Activated effector memory CD4-positive, alpha-beta T cell treated with anti-CD3 and anti-CD28 coated beads, Interleukin-2, amount 50 U/mL, for 16 hours (primary cell): ENCODE data around the gene CTTNBP2NL.
"Not testable (repeated sequence)": the region's sequence is repeated elsewhere in the genome, so short reads cannot be mapped to it uniquely, and the experiment has no call there.

Experiments
- DNase-seq: peaks from one replicate; pipeline ENCODE4 v3.0.0-alpha.2; 2020

Gene CTTNBP2NL

DNA sequence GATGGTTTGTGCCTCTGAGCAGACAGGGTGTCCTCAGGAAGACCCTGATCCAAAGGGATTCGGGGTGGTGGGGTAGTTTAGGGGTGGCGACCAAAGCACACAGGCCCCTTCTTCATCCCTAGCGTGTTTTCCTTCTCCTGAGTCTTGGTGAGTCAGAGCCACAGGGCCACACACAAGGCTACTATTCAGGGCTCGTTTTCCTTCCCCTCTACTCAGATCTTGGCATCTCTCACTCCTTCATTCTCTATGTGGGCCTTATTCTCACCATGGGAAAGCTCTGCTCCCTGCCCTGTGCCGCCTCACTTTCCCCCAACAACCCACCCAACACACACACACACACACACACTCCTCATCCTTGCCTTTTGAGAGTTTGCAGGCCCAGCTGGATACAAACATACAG, 69.1 kb downstream of the CTTNBP2NL start:
- DNase-seq: no peak

DNA sequence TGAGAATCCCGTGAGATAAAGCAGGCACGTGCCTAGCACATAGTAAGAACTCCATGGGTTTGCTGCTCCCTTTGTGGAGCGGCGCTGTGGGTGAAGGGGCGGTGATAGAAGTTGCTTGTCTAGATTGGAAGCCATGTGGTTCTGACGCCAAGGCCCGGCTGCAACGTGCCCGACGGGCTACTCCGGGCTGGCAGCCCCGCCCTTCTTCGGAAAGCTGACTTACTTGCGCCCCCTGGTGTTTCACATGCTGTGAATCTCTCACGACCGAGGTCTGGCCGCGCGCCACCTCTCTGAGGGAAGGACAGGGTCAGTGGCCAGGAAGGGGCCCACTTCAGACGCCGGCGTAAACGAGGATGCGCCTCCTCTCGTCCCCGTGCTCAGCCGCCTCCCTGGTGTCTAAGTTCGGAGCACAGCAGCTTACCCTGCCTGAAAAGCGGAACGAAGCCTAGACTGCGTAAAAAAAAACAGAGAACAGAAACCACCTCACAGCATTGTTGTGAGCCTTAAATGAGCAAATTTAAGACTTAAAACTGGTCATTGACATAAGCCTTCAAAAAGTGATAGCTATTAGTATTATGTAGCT, 70.2 kb downstream of the CTTNBP2NL start:
- DNase-seq: peak; percentile 94

DNA sequence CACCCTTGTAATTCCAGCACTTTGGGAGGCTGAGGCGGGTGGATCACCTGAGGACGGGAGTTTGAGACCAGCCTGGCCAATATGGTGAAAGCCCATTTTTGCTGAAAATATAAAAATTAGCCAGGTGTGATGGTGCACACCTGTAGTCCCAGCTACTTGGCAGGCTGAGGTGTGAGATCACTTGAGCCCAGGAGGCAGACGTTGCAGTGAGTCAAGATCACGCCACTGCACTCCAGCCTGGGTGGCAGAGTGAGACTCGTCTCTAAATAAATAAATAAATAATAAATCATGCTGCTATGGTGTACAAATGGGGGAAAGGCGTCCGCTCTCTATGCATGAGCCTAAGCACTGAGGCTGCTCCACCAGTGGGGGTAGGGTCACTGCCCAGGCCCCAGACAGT, 74.3 kb downstream of the CTTNBP2NL start:
- not testable (repeated sequence) for DNase-seq

DNA sequence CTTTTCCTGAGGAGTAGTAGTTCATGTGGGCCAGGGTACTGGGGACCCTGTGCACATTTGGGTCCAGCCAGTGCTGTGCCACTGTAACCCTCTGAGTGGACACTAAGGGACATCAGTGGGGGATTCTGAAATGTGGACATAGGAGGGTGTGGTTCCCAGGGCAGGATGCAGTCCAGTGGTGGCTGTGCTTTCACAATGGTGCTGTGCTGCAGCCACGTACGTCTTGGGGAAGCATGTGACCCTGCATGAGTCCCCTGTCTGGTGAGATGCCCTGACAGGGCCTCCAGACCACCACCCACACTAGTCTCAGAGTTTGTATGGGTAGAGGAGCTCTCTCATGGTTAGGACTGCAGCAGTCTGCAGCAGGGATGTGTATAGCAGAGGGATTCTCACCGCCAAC, 75.0 kb downstream of the CTTNBP2NL start:
- no peak for DNase-seq

DNA sequence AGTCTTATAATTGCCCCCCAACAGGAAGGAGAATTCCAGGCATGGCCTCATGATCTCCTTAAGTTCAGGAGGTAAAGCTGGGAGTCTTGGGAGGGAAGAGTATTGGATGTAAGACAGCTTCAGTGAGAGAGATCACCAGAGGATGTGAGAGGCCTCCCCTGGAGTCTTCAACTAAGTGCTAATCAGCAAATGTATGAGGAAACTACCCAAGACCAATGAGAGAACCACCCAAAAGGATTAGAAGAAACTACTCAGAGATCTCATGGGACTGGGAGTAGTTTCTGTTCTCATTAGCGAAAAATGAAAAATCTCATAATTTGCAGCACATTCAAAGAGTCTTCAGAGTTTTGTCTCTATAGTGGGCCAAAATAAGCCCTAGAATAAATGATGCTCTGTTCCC, 76.1 kb downstream of the CTTNBP2NL start:
- DNase-seq: no peak

DNA sequence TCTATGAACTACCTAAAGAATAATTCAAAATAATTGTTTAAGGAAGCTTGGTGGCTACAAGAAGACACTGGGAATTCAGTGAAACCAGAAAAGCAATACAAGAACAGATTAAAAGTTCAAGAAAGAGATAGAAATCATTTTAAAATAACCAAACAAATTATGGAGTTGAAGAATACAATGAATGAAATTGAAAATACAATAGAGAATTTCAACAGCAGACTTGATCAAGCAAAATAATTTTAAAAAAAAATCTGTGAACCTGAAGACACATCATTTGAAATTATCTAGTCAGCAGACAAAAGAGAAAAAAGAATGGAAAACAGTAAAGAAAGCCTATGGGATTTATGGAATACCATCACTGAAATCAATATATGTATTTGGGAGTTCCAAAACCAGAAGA, 81.5 kb downstream of the CTTNBP2NL start:
- no peak for DNase-seq

DNA sequence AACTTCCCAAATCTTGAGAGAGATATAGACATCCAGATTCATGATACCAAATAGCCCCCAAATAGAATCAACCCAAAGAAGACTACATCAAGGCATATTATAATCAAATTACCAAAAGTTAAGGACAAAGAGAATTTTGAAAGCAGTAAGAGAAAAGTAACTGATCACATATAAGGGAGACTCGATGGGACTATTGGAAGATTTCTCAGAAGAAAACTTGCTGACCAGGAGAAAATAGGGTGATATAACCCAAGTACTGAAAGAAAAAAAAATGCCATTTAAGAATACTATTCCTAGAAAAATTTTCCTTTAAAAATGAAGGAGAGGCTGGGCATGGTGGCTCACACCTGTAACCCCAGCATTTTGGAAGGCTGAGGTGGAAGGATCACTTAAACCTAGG, 82.3 kb downstream of the CTTNBP2NL start:
- DNase-seq: no peak

DNA sequence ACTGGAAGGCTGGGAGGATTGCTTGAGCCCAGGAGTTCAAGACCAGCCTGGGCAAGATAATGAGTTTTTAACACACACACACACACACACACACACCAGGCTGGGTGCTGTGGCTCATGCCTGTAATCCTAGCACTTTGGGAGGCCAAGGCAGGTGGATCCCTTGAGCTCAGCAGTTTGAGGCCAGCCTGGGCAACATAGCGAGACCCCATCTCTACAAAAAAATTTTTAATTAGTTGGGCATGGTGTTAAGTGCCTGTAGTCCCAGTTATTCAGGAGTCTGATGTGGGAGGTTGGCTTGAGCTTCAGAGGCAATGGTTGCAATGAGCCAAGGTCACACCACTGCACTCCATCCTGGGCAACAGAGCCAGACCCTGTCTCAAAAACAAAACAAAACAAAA, 90.0 kb downstream of the CTTNBP2NL start:
- DNase-seq: not testable (repeated sequence)

DNA sequence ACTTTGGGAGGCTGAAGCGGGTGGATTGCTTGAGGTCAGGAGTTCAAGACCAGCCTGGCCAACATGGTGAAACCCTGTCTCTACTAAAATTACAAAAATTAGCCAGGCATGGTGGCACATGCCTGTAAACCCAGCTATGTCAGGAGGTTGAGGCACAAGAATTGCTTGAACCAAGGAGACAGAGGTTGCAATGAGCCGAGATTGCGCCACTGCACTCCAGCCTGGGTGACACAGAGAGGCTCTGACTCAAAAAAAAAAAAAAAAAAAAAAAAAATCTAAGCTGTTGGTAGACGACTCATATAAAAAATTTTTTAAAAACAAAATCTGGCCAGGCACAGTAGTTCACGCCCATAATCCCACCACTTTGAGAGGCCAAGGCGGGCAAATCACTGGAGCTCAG, 91.7 kb downstream of the CTTNBP2NL start:
- DNase-seq: not testable (repeated sequence)

DNA sequence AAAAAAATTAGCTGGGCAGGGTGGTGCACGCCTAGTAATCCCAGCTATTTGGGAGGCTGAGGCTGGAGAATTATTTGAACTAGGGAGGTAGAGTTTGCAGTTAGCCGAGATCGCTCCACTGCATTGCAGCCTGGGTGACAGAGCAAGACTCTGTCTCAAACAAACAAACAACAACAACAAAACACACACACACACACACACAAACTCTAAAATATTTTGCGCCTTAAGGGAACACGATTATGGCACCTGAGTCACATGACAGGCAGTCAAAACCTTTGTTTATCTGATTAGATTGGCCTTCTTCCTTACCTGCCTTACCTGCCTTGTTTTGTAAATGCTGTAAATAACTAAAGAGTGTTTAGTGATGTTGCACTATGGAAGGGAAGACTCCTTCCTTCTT, 92.1 kb downstream of the CTTNBP2NL start:
- no peak for DNase-seq

DNA sequence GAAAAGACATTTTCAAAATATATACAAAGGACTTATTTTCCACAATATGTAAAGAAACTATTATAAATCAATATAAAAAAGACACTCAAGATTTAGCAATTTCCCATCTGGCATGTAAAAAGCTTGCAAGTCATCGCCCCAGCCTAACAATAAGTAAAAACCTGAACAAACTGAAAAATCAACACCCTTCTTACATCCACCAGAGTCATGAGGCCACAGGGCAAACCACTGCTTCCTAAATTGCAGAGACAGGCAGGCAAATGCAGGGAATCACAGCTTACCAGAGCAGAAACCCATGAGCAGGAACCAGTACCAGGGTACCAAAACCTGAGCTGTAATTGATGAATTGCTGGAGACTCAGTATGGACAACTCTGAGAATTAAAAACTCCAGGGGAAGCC, 96.1 kb downstream of the CTTNBP2NL start:
- no peak for DNase-seq

DNA sequence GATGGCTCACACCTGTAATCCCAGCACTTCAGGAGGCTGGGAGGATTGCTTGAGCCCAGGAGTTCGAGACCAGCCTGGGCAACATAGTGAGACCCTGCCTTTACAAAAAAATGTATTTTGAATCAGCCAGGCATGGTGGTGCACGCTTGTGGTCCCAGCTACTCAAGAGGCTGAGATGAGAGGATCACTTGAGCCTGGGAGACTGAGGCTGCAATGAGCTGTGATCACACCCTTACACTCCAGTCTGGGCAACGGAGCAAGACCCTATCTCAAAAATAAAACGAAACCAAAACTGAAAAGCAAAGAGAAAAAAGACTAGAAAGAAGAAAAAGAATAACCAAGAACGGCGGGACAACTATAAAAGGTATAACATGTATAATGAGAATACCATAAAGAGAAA, 97.3 kb downstream of the CTTNBP2NL start:
- DNase-seq: no peak

DNA sequence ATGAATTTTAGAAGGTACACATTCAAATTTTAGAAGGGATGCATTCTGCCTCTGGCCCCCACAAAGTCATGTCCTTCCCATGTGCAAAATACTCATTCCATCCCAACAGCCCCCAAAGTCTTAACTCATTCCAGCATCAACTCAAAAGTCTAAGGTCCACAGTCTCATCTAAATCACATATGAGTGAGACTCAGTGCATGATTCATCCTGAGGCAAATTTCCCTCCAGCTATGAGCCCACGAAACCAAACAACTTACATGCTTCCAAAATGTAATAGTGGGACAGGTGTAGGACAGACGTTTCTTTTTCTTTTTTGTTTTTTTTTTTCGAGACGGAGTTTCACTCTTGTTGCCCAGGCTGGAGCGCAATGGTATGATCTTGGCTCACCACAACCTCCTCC, 100.3 kb downstream of the CTTNBP2NL start:
- DNase-seq: no peak

DNA sequence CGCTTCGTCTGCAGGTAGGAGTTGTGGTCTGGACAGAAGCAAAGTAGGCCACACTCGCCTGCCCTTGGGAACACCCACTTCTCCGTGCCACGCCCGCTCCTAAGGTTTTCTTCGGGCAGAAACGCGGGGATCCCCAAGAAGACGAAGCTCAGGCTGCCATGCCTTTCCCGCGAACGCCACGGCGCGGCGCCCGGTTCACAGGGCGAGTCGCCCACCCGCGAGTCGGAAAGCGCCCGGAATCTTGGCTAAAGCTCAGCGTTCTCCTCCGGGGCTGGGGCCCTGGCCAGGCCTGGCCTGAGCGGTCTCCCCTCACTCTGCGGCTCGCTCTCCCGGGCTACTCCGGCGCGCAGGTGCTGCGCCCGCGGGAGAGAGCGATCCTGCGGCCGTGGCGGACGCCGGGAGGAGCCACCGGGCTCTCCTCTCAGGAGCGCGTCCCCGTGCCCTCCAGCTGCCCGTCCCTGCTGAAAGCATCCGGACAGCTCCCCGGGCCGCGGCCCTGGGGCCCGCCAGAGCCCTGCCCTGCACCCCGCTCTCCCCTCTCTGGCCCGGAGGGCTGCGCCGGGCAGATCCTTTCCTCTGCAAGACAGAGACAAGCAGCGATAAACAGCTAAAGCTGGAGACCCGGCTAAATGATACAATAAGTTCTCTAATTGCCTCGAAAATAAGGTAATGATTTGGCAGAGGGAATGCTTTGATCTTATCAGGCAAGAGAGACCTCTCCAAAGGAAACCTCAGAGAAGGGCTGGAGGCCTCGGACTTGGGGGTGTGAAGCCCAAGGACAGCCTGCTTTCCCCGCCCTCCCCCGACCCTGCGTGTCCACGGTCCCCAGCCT, 106.0 kb downstream of the CTTNBP2NL start:
- peak; percentile 81 for DNase-seq

DNA sequence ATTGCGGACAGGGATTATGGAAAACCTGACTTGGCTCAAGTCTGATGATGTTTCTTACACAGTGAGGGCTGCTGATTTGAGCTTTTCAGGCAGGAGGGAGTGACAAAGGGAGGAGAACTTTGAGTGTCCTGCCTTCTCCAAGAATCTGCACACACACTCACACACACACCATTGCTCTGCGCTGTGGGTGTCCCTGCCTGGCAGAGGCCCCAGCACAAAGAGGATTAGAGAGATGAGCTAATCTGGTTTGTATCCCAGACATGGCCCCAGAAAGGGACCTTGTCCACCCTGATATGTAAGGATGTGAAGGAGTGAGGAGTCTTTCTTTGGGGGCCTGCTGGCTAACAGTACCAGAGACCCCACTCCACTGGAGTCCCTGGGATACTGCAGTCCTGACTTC, 106.8 kb downstream of the CTTNBP2NL start:
- no peak for DNase-seq

DNA sequence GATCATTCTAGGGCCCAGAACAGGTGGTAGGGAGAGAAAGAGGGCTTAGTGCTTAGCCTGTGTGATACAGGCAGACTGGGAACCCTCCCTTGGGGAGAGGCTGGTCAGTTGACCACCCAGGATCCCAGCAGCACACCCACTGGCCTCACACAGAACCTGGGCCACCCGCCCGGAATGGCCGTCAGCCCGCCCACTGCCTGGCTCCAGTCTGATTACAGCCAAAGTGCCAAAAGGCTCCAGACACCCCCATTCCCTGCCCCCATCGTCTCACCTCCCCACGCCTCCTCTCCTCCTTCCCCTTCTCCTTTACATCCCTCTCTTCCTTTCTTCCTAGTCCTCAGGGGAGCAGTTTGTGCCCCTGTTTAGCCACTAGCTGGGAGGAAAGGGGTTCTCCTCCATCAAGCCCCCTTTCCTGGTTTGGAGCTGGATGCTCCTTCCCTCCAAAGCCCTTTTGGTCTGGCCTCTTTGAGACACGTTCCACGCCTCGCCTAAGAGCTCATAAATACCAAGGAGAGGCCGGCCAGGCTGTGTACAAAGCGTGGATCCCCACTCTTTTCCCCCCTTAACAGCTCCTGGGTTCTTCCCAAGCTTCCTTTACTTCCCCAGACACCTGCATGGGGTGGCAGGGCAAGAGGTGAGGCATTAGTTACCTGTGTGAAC, 108.1 kb downstream of the CTTNBP2NL start:
- no peak for DNase-seq

DNA sequence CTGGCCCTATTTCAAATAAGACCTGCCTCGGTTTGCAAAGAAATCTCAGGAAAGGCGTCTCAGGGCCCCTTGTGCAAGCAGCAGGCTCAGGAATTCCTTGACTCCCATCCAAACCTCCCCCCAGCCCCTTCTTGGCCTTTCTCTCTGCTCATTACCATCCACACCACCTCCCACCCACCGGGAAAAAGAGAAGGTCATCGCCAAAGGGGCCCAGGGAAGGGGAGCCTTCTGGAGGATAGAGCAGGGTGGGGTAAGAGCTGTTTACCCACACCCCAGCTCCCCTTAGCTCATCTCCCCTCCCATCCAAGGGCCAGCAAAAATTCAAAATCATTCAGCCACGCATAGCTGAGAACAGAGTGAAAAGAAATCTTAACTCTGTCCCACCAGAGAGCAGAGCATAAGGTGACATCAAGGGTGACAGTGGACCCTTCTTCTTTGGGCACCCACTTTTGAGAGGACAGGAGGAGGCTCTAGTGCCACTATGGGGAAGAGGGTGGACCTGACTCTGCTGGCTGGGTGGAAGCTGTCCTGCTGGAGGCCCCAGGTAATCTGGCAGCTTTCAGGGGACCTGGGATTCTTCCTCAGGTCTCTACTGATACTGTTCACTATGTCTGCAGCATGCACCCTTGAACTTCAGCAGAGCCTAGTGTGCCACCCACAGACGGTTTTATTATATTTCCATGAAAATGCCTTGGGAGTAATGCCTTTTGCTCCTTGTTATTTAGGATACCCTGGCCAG, 108.8 kb downstream of the CTTNBP2NL start:
- DNase-seq: no peak

DNA sequence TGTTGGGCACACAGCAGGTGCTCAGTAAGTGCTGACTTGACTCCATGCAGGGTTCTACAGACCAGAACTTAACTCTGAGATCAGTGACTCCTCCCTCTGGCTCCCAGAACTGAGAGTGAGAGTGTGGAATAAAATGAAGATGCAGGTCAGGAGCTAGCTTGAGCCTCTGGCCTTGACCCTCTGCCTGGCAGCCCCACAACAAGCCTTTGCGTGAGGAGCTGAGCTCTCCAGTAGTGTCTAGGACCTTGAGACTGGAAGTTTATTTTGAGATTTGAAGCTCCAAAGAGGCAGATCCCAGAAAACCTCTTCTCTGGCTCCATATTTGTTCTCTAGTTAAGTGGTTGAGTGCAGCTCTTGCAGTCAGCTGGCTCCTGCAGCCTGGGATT, 109.4 kb downstream of the CTTNBP2NL start:
- DNase-seq: no peak

DNA sequence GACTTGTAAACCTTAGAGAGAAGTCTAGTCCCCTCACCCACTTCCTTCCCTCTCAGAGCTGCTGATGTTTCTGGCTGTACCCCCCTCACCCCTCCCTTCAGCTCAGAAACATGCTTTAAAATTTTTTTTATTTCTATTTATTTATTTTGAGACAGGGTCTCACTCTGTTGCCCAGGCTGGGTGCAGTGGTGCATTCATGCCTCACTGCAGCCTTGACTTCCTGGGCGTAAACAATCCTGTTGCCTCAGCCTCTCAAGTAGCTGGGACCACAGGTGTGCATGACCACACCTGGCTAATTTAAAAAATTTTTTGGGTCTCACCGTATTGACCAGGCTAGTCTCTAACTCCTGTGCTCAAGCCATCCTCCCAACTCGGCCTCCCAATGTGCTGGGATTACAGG, 109.9 kb downstream of the CTTNBP2NL start:
- DNase-seq: no peak

DNA sequence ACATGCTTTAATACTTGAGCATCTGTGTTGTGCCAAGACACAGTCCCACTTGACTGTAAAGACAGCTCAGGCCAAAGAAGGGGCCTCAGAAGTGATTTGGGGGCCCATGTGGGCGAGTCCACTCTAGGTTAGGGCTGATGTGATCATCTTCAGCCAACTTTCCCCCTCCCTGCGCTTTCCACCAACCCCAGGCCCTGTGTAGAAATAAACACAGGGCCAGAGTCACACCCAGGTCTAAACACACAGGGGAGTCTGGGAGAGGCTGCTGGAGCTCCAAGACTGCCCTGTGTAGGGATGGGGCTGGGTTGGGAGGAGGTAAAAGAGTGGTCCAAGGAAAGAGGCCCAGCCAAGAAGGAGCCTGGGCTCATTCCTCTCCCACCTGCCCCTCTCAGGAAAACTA, 110.3 kb downstream of the CTTNBP2NL start:
- DNase-seq: no peak

DNA sequence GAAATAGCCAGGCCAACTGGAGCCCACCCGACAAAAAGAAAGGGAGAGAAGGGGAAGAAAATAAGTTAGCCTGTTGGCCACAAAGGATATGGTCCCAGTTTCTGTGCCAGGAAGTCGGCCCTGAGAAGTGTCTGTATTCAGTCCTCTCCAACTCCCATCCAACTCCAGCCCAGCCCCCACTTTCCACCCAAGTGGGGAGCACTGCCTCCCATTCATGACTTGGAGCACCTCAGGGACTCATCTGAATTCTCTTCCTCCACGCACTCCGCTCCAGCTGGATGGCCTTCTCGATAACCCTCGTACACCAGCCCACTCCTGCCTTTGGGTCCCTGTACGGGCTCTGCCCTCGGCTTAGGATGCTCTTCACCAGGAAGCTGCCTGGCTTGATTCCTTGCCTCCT, 110.7 kb downstream of the CTTNBP2NL start:
- no peak for DNase-seq

DNA sequence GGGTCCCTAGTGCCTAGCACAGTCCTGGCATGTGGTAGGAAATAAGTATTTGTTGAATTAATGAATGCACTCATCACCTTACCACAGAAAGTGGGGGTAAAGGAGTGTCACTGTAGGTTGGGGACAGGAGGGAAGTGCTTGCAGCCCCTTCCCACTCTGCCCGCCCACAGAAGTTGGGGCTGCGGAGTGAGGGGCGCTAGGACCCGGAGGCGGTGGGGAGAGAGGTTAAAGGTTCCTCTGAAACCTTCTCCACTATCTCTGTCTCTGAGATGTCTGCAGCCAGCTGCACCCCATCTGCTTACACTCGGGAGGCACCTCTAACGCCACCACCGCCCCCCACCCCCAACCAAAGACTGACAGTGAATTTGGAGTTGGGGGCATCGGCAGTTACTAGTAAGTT, 111.3 kb downstream of the CTTNBP2NL start:
- DNase-seq: no peak

DNA sequence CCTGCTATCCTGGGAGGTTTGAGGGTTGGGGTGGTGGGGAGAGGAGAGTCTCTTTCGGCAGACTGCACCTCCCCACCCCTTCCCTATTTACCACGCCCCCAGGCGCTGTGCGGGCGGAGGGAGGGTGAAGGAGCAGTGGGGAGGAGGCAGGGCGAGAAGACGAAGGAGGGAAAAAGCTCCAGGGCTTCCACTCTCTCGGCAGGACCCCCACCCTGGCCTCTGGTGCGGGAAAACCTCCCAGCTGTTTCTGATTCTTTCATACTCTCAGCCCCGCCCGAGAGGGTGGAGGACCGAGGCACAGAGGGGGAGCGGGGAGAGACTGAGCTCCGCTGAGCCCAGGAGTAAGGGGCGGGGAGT, 111.9 kb downstream of the CTTNBP2NL start:
- peak; percentile 74 for DNase-seq
